GM23338 (cell line): ENCODE data around the gene NT5C3B.

Experiments used
- CTCF ChIP-seq, 2 experiments: fragments of 200-600 bp in 1 of 2; sonication (generic) in 1 of 2; conservative IDR thresholded peaks; 2 replicates each; pipeline versions ENCODE4 v1.5.1 to v1.6.1; 2016 to 2017; ENCODE audit warnings: antibody characterized with exemption in 2 of 2, low read depth in 2 of 2, mild to moderate bottlenecking in 2 of 2, moderate library complexity in 1 of 2
- EZH2 ChIP-seq: fragments of 200-600 bp; sonication (generic); IDR thresholded peaks from one replicate; pipeline ENCODE4 v1.8.0; 2017; ENCODE audit warnings: antibody characterized with exemption, mild to moderate bottlenecking, low read depth; ENCODE audit not compliant: unreplicated experiment
- EZH2phosphoT487 ChIP-seq: fragments of 200-600 bp; sonication (generic); IDR thresholded peaks from one replicate; pipeline ENCODE4 v1.8.1; 2018; ENCODE audit warnings: antibody characterized with exemption; ENCODE audit not compliant: unreplicated experiment

- TF ChIP-seq EZH2: no peak
- no peak for TF ChIP-seq CTCF (conservative IDR thresholded peaks at IDR 0.05; ENCODE audit: low read depth in 2 of 2)
- TF ChIP-seq EZH2phosphoT487: no peak
These were observed 36.7 kb downstream of the NT5C3B start for GRCh38 chr17:41799366-41799765.
